PC-9 (cell line): ENCODE measurements around the gene TMPRSS7.

Experiments used
- EZH2 ChIP-seq: fragments of 200-600 bp; sonication (generic); IDR thresholded peaks from 2 replicates; pipeline ENCODE4 v1.8.0; 2017; ENCODE audit warnings: antibody characterized with exemption, low read depth
- TF ChIP-seq, protein P1 (sequence below): fragments of 200-600 bp; sonication (generic); conservative IDR thresholded peaks from 2 replicates; pipeline ENCODE4 v1.6.1; 2017; ENCODE audit warnings: mixed run types, antibody characterized with exemption, mild to moderate bottlenecking, moderate library complexity

DNA sequence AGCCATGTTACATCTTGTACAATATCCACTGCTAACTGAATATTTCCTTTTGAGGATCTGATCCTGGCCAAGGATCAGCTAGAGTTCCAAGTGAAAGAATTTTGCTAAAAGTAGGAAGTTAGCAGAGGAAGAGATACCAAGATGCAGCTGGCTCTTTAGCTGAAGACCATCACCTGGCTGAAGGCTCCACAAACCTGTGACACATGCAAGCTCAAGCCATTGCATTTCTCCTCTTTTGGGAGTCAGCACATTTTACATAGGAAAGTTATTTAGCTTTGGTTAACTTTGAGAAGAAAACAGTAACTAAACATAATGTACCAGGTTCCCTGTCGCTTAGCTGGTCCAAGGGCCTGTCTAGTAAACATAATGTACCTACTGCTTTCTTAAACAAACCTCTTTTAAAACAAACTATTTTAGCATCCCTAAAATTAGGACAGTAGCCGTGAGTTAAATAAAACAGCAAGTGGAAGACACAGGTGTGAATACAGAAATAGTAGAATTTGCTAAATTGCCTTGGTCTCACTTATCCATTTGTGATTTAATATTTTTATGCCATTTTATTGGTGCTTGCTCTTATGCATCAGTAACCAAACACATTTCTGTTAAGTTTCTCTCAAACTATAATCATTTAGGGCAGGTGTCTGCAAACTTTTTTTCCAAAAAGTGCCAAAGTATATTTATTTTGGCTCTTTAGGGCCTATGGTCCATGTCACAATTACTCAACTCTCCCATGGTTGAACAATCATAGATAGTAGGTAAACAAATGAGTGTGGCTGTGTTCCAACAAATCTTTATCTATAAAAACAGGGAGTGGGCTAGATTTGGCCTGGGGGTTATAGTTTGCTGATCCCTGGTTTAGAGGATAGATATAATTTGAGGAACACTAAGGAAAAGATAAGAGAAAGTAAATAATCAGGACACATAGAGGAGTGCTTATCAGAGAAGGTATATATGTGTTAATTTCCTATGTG, 87.3 kb downstream of the TMPRSS7 start:
- no peak for TF ChIP-seq EZH2
- TF ChIP-seq, protein P1, sequence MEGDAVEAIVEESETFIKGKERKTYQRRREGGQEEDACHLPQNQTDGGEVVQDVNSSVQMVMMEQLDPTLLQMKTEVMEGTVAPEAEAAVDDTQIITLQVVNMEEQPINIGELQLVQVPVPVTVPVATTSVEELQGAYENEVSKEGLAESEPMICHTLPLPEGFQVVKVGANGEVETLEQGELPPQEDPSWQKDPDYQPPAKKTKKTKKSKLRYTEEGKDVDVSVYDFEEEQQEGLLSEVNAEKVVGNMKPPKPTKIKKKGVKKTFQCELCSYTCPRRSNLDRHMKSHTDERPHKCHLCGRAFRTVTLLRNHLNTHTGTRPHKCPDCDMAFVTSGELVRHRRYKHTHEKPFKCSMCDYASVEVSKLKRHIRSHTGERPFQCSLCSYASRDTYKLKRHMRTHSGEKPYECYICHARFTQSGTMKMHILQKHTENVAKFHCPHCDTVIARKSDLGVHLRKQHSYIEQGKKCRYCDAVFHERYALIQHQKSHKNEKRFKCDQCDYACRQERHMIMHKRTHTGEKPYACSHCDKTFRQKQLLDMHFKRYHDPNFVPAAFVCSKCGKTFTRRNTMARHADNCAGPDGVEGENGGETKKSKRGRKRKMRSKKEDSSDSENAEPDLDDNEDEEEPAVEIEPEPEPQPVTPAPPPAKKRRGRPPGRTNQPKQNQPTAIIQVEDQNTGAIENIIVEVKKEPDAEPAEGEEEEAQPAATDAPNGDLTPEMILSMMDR = no peak
